IgD-negative memory B cell (primary cell): ENCODE results near the gene LARP6. TPM values are rescaled to one million over a fixed set of nuclear protein-coding genes. Genes with fewer than 3 reads are reported as not detected.
"Not testable (repeated sequence)": the region's sequence is repeated elsewhere in the genome, so short reads cannot be mapped to it uniquely, and the experiment has no call there.

Source experiments
- H3K27ac Mint-ChIP-seq, 3 donors: one replicate each; pipeline ENCODE4 v1.8.0; 2020 to 2022; ENCODE audit warnings: mild to moderate bottlenecking in 3 of 3, mixed read lengths in 3 of 3, moderate library complexity in 1 of 3
- H3K27me3 Mint-ChIP-seq: one replicate; pipeline ENCODE4 v1.8.0; 2021; ENCODE audit warnings: mixed read lengths
- H3K36me3 Mint-ChIP-seq: one replicate; pipeline ENCODE4 v1.8.0; 2020; ENCODE audit warnings: mild to moderate bottlenecking, mixed read lengths
- H3K4me1 Mint-ChIP-seq, 3 donors: one replicate each; pipeline ENCODE4 v1.8.0; 2020 to 2022; ENCODE audit warnings: mixed read lengths in 3 of 3, mild to moderate bottlenecking in 1 of 3
- H3K4me3 Mint-ChIP-seq, 4 donors: one replicate each; pipeline ENCODE4 v1.8.0; 2020 to 2022; ENCODE audit warnings: mild to moderate bottlenecking in 4 of 4, mixed read lengths in 4 of 4, moderate library complexity in 3 of 4
- H3K9me3 Mint-ChIP-seq, 3 donors: one replicate each; pipeline ENCODE4 v1.8.0; 2020 to 2021; ENCODE audit warnings: mixed read lengths in 3 of 3, mild to moderate bottlenecking in 1 of 3
- polyA plus RNA-seq: library from polyadenylated mRNA; unstranded; fragments of 300-500 nt; fragmentation: Illumina TruSeq; gene quantifications from one replicate; pipeline ENCODE4 v1.2.3, GENCODE V29; 2021

Gene LARP6
- polyA plus RNA-seq, result not detected

DNA sequence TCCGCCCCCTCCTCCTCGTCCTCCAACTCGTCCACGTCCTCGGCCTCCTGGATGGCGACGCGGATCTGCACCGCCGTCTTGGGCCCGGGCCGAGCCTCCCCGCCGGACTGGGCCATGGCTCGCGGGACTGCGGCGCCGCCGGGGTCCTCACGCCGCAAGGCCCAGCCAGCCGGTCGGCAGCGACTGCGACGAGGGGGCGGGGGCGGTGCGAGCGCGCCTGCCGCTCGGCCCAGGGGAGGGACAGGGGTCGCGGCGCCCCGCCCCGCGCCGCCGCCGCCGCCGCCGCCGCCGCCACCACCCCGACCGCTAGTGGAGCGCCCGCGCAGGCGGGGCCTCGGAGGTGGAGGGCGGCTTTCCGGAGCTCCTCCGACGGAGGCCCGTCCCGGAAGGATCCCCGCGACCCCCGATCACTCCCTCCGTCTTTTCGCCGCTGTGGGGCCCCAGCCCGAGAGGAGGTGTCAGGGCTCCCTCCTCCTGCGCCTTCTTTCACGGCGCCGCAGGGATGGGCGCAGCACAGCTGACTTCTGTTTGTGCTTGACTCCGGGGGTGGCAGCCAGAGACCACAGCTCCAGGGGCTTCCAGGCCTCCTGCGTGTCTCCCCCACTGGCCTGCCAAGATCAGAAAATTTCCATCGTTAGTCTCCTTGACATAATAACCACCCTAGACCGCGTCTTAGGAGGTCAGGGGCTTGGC lies at the start of gene LARP6:
TSS of gene LARP6 (minus strand) at position 185 of the 693 bp plus-strand sequence. CDS start at position 116, 69 bp downstream.
- Mint-ChIP-seq H3K27ac (no peak within 1 kb of the TSS), H3K27me3 (peaks cover 58% of the 10 kb centered on the region), H3K36me3 (no peaks in the 10 kb centered on the region), H3K4me3 (peak within 1 kb of the TSS in 3 of 4 donors; percentile 71 to 85 (median 82)), H3K4me1 (peaks cover 0 to 5% (median 5%) of the 10 kb centered on the region in 3 donors), H3K9me3 (no peaks in the 10 kb centered on the region)

DNA sequence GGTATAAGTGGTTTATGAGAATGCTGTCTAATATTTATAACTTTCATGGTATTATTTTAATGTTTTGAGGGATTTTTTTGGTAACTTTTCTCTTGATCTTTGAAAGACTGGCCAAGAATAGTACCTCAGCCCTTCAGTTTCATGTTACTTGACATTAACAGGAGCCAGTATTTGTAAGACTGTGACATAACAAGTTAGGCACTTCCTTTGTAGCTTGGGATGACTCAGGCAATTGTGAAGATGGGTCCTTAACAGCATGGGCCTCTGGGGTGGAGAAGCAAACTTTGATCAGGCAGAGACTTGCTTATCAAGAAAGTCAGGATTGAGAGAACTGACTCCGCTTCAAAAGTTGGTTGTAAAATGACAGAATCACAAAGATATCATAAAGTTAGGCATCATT lies 48.1 kb upstream of the LARP6 start:
- Mint-ChIP-seq H3K4me1 (no peaks in the 10 kb centered on the region), H3K4me3 (no peak overlapping the region), H3K27me3 (peaks cover 3% of the 10 kb centered on the region), H3K36me3 (peaks cover 2% of the 10 kb centered on the region), H3K27ac (peak overlapping the region in 1 of 3 donors; percentile 15), H3K9me3 (no peaks in the 10 kb centered on the region)

GRCh38 chr15:70892912-70893560 lies 39.1 kb upstream of the LARP6 start:
- Mint-ChIP-seq H3K27me3 (peaks cover 7% of the 10 kb centered on the region), H3K27ac (peak overlapping the region; percentile 34 to 80 (median 65)), H3K4me3 (peak overlapping the region; percentile 92 to 98 (median 94)), H3K4me1 (peaks cover 6 to 10% (median 9%) of the 10 kb centered on the region in 3 donors), H3K9me3 (peaks cover 0 to 1% (median 0%) of the 10 kb centered on the region in 3 donors), H3K36me3 (no peaks in the 10 kb centered on the region)

DNA sequence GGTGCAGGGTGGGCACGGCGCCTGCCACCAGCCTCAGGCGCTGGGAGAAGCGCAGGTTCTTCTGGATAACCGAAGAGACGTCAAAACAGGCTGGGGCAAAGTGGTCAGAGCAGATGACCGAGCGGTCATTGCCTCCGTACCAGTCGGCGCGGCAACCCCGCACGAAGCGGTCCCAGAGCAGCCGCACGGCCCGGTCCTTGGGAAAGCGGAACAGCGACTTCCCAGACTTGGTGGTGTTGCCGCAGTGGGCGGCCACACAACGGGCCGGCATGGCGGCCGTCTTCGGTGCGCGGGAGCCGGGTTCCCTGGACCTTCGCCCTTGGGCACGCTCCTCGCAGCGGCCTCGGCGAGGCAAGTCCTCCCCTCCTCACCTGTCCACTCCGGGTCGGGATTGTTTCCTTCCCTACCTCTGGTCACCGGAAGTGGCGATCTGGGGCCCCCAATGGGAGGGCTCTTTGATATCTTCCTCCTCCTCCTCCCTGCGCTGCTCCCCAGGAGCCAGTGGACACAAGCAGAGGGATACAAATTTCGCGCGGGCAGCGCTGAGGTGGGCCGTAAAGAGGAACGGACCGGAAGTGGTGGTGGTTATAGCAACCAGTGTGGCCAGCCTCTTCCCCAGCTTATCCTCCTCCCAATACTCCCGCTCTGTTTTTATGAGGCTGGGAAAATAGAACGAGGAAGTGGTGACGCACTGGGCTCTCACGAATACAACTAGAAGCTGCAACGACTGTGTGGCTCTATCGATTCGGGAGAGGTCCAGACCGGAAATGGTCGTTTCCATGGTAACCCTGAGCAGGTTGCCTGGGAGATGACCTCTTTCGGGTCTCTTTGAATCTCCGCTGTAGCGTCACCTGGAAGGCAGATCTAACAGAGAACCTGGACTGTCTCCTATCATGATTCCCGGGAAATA lies 38.3 kb upstream of the LARP6 start, which contains the start of the genes LRRC49 and THAP10:
TSS of gene LRRC49 (plus strand) at position 825 of the 910 bp plus-strand sequence. CDS start at position 894, 69 bp downstream.
TSS of gene THAP10 (minus strand) at position 432 of the 910 bp plus-strand sequence. CDS start at position 271, 161 bp downstream.
- H3K4me3 Mint-ChIP-seq, result peak within 1 kb of the TSS; percentile 92 to 98 (median 94)
- peaks cover 0 to 1% (median 0%) of the 10 kb centered on the region in 3 donors for H3K9me3 Mint-ChIP-seq
- peaks cover 6 to 10% (median 9%) of the 10 kb centered on the region in 3 donors for H3K4me1 Mint-ChIP-seq
- peak within 1 kb of the TSS; percentile 34 to 80 (median 65) for H3K27ac Mint-ChIP-seq
- no peaks in the 10 kb centered on the region for H3K36me3 Mint-ChIP-seq
- H3K27me3 Mint-ChIP-seq, result peaks cover 7% of the 10 kb centered on the region

DNA sequence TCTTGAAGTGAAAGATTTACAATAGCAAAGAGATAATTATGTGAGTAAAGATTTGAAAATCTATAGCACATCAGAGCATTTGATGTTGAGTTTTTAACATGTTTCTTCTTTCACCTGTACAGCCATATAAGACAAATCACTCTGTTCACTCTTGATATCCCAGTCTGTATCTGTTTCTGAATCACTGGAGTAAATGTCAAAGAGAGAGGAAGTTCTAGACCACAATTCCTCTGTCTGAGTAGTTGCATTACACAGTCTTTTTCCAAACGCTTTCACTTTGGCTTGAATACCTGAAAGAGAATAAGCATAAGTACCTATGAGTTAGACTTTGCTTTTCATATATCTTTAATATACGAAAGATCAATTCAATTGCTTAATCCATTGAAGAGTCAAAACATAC lies 28.4 kb upstream of the LARP6 start:
- H3K4me1 Mint-ChIP-seq, result no peaks in the 10 kb centered on the region
- H3K36me3 Mint-ChIP-seq, result no peaks in the 10 kb centered on the region
- H3K27me3 Mint-ChIP-seq, result peaks cover 1% of the 10 kb centered on the region
- H3K4me3 Mint-ChIP-seq, result no peak overlapping the region
- H3K9me3 Mint-ChIP-seq, result no peaks in the 10 kb centered on the region
- no peak overlapping the region for H3K27ac Mint-ChIP-seq

DNA sequence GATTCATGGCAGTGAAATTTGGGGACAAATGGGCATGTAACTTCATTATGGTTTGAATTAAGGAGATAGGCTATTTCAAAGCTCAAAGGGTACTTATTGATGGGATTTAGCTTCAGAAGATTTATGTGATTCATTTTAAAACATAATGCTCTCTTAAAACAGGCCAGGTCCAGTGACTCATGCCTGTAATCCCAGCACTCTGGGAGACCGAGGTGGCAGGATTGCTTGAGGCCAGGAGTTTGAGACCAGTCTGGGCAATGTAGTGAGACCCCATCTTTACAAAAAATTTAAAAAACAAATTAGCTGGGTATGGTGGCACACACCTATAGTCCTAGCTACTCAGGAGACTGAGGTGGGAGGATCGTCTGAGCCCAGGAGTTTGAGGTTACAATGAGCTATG lies 26.8 kb upstream of the LARP6 start:
- Mint-ChIP-seq H3K27me3 (peaks cover 7% of the 10 kb centered on the region), H3K4me1 (no peaks in the 10 kb centered on the region), H3K4me3 (no peak overlapping the region), H3K9me3 (no peaks in the 10 kb centered on the region), H3K27ac (no peak overlapping the region), H3K36me3 (no peaks in the 10 kb centered on the region)

- no peaks in the 10 kb centered on the region for H3K4me1 Mint-ChIP-seq
- no peak overlapping the region for H3K27ac Mint-ChIP-seq
- peaks cover 7% of the 10 kb centered on the region for H3K27me3 Mint-ChIP-seq
- no peak overlapping the region for H3K4me3 Mint-ChIP-seq
- no peaks in the 10 kb centered on the region for H3K9me3 Mint-ChIP-seq
- H3K36me3 Mint-ChIP-seq, result no peaks in the 10 kb centered on the region
Measured at GRCh38 chr15:70879401-70879800, 25.4 kb upstream of the LARP6 start.

GRCh38 chr15:70876683-70877082 lies 22.7 kb upstream of the LARP6 start:
- peaks cover 0 to 3% (median 0%) of the 10 kb centered on the region in 3 donors for H3K9me3 Mint-ChIP-seq
- no peak overlapping the region for H3K4me3 Mint-ChIP-seq
- H3K36me3 Mint-ChIP-seq, result no peaks in the 10 kb centered on the region
- H3K4me1 Mint-ChIP-seq, result no peaks in the 10 kb centered on the region
- peaks cover 13% of the 10 kb centered on the region for H3K27me3 Mint-ChIP-seq
- no peak overlapping the region for H3K27ac Mint-ChIP-seq

- H3K4me1 Mint-ChIP-seq, result no peaks in the 10 kb centered on the region
- peaks cover 0 to 3% (median 0%) of the 10 kb centered on the region in 3 donors for H3K9me3 Mint-ChIP-seq
- H3K36me3 Mint-ChIP-seq, result no peaks in the 10 kb centered on the region
- peaks cover 13% of the 10 kb centered on the region for H3K27me3 Mint-ChIP-seq
- no peak overlapping the region for H3K4me3 Mint-ChIP-seq
- no peak overlapping the region for H3K27ac Mint-ChIP-seq
Measured at GRCh38 chr15:70876011-70876410, 22.1 kb upstream of the LARP6 start.

GRCh38 chr15:70875001-70875782 lies 21.2 kb upstream of the LARP6 start:
- H3K27ac Mint-ChIP-seq, result no peak overlapping the region
- H3K9me3 Mint-ChIP-seq, result peaks cover 0 to 3% (median 0%) of the 10 kb centered on the region in 3 donors
- no peaks in the 10 kb centered on the region for H3K4me1 Mint-ChIP-seq
- no peak overlapping the region for H3K4me3 Mint-ChIP-seq
- no peaks in the 10 kb centered on the region for H3K36me3 Mint-ChIP-seq
- H3K27me3 Mint-ChIP-seq, result peaks cover 13% of the 10 kb centered on the region

DNA sequence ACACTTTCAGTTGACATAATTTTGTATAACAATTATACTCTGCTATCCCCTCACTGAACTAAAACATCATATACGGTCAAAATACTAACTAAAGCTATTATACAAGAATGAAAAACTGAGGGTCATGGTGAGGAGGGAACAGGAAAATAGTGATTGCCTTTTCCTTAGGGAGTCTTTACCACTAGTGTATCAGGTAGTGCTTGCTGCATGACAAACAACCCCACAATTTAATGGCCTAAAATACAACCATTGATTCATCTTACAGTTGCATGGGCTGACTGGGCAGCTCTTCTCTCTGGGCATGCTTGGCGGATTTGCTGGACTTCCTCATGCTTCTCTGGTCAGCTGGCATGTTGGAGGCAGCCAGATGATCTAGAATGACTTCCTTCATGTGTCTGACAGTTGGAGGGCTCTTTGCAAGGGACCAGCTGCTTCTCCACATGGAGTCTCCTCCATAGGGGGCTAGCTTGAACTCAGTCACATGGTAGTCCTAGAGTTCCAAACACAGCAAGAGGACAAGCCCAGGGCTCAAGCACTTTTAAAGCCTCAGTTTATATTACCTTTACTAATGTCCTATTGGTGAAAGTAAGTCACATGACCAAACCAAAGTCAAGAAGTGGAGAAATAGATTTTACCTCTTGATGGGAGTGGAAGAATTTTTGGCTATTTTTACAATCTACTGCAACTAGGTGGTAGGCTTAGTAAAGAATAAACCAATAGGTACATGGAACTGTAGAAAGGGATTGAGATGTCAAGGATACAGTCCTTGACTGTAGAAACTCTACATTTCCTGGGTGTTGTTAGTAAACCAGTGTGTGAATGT lies 19.5 kb upstream of the LARP6 start:
- Mint-ChIP-seq H3K36me3 (no peaks in the 10 kb centered on the region), H3K9me3 (peaks cover 0 to 3% (median 0%) of the 10 kb centered on the region in 3 donors), H3K27me3 (peaks cover 13% of the 10 kb centered on the region), H3K4me1 (no peaks in the 10 kb centered on the region), H3K27ac (no peak overlapping the region), H3K4me3 (no peak overlapping the region)

- not testable (repeated sequence) for H3K9me3 Mint-ChIP-seq, H3K27ac Mint-ChIP-seq, H3K36me3 Mint-ChIP-seq, H3K4me1 Mint-ChIP-seq, H3K4me3 Mint-ChIP-seq
- H3K27me3 Mint-ChIP-seq, result peaks cover 11% of the 10 kb centered on the region
Measured at GRCh38 chr15:70871490-70871889, 17.5 kb upstream of the LARP6 start.

- no peak overlapping the region for H3K4me3 Mint-ChIP-seq
- no peaks in the 10 kb centered on the region for H3K36me3 Mint-ChIP-seq
- no peak overlapping the region for H3K27ac Mint-ChIP-seq
- H3K27me3 Mint-ChIP-seq, result peaks cover 6% of the 10 kb centered on the region
- peaks cover 0 to 3% (median 3%) of the 10 kb centered on the region in 3 donors for H3K9me3 Mint-ChIP-seq
- H3K4me1 Mint-ChIP-seq, result no peaks in the 10 kb centered on the region
Measured at GRCh38 chr15:70870051-70870450, 16.1 kb upstream of the LARP6 start.
